ENCODE data around the gene MT1F. TPM values are rescaled to one million over a fixed set of nuclear protein-coding genes. Genes with fewer than 3 reads are reported as not detected.

MT1F gene
- total RNA-seq, 1 experiment from 2014 or later: 7.3 TPM

DNA sequence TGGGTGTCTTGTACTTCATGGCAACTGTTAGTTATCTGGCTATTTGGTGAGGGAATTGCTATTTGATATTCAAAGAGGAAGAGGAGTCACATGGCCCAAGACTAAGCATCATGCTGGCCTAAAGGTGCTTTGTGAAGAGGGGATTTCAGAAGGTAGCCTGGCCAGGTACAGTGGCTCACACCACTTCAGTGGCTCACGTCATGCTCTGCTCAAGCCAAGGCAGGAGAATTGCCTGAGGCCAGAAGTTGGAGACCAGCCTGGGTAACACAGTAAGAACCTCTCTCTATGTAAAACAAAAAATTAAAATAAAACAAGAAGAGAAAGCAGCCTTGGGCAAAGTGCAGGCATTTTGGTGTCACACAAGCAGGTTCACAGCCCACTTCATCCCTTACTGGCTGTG is 12.4 kb upstream of the MT1F start:
- no TSS peak for BruUV-seq (replicated peaks)

DNA sequence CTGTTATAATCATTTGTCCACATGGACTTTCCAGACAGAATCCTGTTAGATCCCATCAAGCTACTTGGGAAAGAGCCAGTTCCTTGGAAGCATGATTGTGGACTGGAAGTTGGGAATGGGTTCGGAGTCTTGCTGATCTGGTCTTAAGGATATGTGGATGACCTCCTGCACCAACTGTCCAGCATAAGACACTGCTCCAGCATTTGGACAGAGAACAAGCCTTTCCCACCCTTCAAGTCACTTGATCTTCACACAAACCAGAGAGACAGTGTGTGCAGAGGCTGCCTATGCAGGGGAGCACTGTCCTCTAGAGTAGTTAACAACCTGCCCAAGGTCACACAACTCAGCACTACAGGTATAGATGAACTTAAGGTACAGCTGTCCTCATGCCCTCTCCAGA is 11.9 kb upstream of the MT1F start:
- CTCF ChIA-PET: no interaction called here
- TF ChIP-seq JUND (IDR thresholded peaks at IDR 0.05) (no peak), SRF (IDR thresholded peaks at IDR 0.05; ENCODE audit: low read depth) (no peak), ZFX (IDR thresholded peaks at IDR 0.05) (no peak), EZH2 (IDR thresholded peaks at IDR 0.05) (no peak), FOSL1 (IDR thresholded peaks at IDR 0.05; ENCODE audit: low read depth) (no peak), SIN3A (IDR thresholded peaks at IDR 0.05; ENCODE audit: low read depth) (no peak), EZH2phosphoT487 (IDR thresholded peaks at IDR 0.05; ENCODE audit: borderline replicate concordance) (no peak), POLR2AphosphoS5 (IDR thresholded peaks at IDR 0.05; ENCODE audit: low read depth, low read length) (no peak), TCF7L2 (IDR thresholded peaks at IDR 0.05; ENCODE audit: borderline replicate concordance, extremely low read depth, insufficient read depth, insufficient read length) (no peak)
- TF ChIP-seq, protein P1, sequence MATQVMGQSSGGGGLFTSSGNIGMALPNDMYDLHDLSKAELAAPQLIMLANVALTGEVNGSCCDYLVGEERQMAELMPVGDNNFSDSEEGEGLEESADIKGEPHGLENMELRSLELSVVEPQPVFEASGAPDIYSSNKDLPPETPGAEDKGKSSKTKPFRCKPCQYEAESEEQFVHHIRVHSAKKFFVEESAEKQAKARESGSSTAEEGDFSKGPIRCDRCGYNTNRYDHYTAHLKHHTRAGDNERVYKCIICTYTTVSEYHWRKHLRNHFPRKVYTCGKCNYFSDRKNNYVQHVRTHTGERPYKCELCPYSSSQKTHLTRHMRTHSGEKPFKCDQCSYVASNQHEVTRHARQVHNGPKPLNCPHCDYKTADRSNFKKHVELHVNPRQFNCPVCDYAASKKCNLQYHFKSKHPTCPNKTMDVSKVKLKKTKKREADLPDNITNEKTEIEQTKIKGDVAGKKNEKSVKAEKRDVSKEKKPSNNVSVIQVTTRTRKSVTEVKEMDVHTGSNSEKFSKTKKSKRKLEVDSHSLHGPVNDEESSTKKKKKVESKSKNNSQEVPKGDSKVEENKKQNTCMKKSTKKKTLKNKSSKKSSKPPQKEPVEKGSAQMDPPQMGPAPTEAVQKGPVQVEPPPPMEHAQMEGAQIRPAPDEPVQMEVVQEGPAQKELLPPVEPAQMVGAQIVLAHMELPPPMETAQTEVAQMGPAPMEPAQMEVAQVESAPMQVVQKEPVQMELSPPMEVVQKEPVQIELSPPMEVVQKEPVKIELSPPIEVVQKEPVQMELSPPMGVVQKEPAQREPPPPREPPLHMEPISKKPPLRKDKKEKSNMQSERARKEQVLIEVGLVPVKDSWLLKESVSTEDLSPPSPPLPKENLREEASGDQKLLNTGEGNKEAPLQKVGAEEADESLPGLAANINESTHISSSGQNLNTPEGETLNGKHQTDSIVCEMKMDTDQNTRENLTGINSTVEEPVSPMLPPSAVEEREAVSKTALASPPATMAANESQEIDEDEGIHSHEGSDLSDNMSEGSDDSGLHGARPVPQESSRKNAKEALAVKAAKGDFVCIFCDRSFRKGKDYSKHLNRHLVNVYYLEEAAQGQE (IDR thresholded peaks at IDR 0.05; ENCODE audit: low read depth): no peak
- TF ChIP-seq, protein P2, sequence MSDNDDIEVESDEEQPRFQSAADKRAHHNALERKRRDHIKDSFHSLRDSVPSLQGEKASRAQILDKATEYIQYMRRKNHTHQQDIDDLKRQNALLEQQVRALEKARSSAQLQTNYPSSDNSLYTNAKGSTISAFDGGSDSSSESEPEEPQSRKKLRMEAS (IDR thresholded peaks at IDR 0.05): no peak

More for the DNA sequence above, 12.4 kb upstream of the MT1F start:
- Histone ChIP-seq H3K4me3 (replicated peaks in 1 of 2; ENCODE audit: low read depth in 1 of 2, low read length in 2 of 2) (no peak overlapping the region), H3K4me2 (ENCODE audit: low read length) (no peak overlapping the region), H3K4me1 (ENCODE audit: control insufficient read depth in 1 of 2, insufficient read depth in 2 of 2, low read length in 2 of 2) (peaks cover 11 to 21% of the 10 kb centered on the region in 2 experiments), H3K9me3 (ENCODE audit: control insufficient read depth in 1 of 2, insufficient read depth in 1 of 2, low read depth in 1 of 2, low read length in 2 of 2) (no peaks in the 10 kb centered on the region), H3K9me2 (ENCODE audit: insufficient read depth) (no peaks in the 10 kb centered on the region), H3K36me3 (ENCODE audit: control insufficient read depth in 1 of 2, insufficient read depth in 2 of 2, low read length in 2 of 2) (no peaks in the 10 kb centered on the region), H3K9ac (ENCODE audit: low read length) (no peak overlapping the region), H4K20me1 (ENCODE audit: insufficient read depth) (no peaks in the 10 kb centered on the region), H3K27ac (ENCODE audit: low read depth, low read length) (no peak overlapping the region), H3K27me3 (ENCODE audit: insufficient read depth, low read length) (no peaks in the 10 kb centered on the region), H2AFZ (ENCODE audit: low read depth, low read length, poor library complexity, severe bottlenecking) (no peak overlapping the region), H3K79me2 (ENCODE audit: insufficient read depth, low read length) (no peaks in the 10 kb centered on the region)
- ChIA-PET RAD21 (ENCODE audit: low non-redundant PET in 1 of 2, low total read pairs in 2 of 2, uncharacterized antibody in 2 of 2, unreplicated experiment in 2 of 2) (no interaction called here), POLR2A (no interaction called here), CTCF (no interaction called here)
- ATAC-seq (no peak), DNase-seq (ENCODE audit: low read depth, low spot score) (no peak)
- intact Hi-C loops (cut with micrococcal nuclease): no loop called here
- TF ChIP-seq EZH2 (IDR thresholded peaks at IDR 0.05): no peak
- TF ChIP-seq RAD21 (IDR thresholded peaks at IDR 0.05; ENCODE audit: low read depth): no peak
- no peak for TF ChIP-seq YY1 (IDR thresholded peaks at IDR 0.05; ENCODE audit: extremely low read depth, insufficient replicate concordance, low read depth, low read length)
- TF ChIP-seq FOSL1 (IDR thresholded peaks at IDR 0.05; ENCODE audit: low read depth): no peak
- TF ChIP-seq, protein P3, sequence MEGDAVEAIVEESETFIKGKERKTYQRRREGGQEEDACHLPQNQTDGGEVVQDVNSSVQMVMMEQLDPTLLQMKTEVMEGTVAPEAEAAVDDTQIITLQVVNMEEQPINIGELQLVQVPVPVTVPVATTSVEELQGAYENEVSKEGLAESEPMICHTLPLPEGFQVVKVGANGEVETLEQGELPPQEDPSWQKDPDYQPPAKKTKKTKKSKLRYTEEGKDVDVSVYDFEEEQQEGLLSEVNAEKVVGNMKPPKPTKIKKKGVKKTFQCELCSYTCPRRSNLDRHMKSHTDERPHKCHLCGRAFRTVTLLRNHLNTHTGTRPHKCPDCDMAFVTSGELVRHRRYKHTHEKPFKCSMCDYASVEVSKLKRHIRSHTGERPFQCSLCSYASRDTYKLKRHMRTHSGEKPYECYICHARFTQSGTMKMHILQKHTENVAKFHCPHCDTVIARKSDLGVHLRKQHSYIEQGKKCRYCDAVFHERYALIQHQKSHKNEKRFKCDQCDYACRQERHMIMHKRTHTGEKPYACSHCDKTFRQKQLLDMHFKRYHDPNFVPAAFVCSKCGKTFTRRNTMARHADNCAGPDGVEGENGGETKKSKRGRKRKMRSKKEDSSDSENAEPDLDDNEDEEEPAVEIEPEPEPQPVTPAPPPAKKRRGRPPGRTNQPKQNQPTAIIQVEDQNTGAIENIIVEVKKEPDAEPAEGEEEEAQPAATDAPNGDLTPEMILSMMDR (IDR thresholded peaks at IDR 0.05 in 2 of 3, conservative IDR thresholded peaks at IDR 0.05 in 1 of 3; ENCODE audit: borderline replicate concordance in 1 of 3, insufficient read depth in 1 of 3, low read depth in 2 of 3, low read length in 2 of 3): no peak
- no peak for TF ChIP-seq EGR1 (IDR thresholded peaks at IDR 0.05; ENCODE audit: low read depth)
- no peak for TF ChIP-seq JUND (IDR thresholded peaks at IDR 0.05)

More for the DNA sequence above, 11.9 kb upstream of the MT1F start:
- no peak overlapping the region for H3K4me3 ChIP-seq (replicated peaks in 1 of 2; ENCODE audit: low read depth in 1 of 2, low read length in 2 of 2)
- ATAC-seq (no peak), DNase-seq (ENCODE audit: low read depth, low spot score) (no peak)
- H2AFZ ChIP-seq (ENCODE audit: low read depth, low read length, poor library complexity, severe bottlenecking): no peak overlapping the region
- intact Hi-C loops (cut with micrococcal nuclease): no loop called here
- ChIA-PET POLR2A (interaction anchor here (0.9 kb wide), 1 partner anchor 20 kb away, joined by 3 read pairs; the partner anchor contains the start of gene MT1E), RAD21 (ENCODE audit: low non-redundant PET in 1 of 2, low total read pairs in 2 of 2, uncharacterized antibody in 2 of 2, unreplicated experiment in 2 of 2) (no interaction called here)
- H3K27me3 ChIP-seq (ENCODE audit: insufficient read depth, low read length): no peaks in the 10 kb centered on the region
- H3K79me2 ChIP-seq (ENCODE audit: insufficient read depth, low read length): no peaks in the 10 kb centered on the region
- no peak overlapping the region for H3K4me2 ChIP-seq (ENCODE audit: low read length)
- no peaks in the 10 kb centered on the region for H3K9me2 ChIP-seq (ENCODE audit: insufficient read depth)
- H4K20me1 ChIP-seq (ENCODE audit: insufficient read depth): no peaks in the 10 kb centered on the region
- H3K4me1 ChIP-seq (ENCODE audit: control insufficient read depth in 1 of 2, insufficient read depth in 2 of 2, low read length in 2 of 2): peaks cover 11 to 21% of the 10 kb centered on the region in 2 experiments
- H3K27ac ChIP-seq (ENCODE audit: low read depth, low read length): no peak overlapping the region
- H3K36me3 ChIP-seq (ENCODE audit: control insufficient read depth in 1 of 2, insufficient read depth in 2 of 2, low read length in 2 of 2): no peaks in the 10 kb centered on the region
- no peak overlapping the region for H3K9ac ChIP-seq (ENCODE audit: low read length)
- BruUV-seq (replicated peaks): no TSS peak
- no peaks in the 10 kb centered on the region for H3K9me3 ChIP-seq (ENCODE audit: control insufficient read depth in 1 of 2, insufficient read depth in 1 of 2, low read depth in 1 of 2, low read length in 2 of 2)

Measured in HCT116 (cell line).